ENCODE data around the gene SPOCK1.

DNA sequence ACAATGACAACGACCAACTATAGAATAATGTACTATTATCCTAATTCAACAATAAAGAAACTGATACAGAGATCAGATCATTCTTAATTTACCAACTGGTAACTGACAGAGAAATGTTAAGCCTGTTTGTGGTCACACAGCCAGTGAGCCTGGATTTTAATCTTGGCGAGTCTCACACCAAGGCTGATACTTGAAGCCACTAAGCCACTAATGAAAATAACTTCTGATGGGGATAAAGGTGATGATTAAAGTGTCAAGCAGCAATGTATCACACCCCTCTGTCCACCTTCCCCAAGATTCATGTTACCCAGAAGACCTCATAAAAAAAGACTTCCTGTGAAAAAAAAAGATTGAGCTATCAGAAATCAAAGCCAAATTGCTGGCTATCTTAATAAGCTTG, 350.5 kb downstream of the SPOCK1 start:
- TF ChIP-seq, protein P1, sequence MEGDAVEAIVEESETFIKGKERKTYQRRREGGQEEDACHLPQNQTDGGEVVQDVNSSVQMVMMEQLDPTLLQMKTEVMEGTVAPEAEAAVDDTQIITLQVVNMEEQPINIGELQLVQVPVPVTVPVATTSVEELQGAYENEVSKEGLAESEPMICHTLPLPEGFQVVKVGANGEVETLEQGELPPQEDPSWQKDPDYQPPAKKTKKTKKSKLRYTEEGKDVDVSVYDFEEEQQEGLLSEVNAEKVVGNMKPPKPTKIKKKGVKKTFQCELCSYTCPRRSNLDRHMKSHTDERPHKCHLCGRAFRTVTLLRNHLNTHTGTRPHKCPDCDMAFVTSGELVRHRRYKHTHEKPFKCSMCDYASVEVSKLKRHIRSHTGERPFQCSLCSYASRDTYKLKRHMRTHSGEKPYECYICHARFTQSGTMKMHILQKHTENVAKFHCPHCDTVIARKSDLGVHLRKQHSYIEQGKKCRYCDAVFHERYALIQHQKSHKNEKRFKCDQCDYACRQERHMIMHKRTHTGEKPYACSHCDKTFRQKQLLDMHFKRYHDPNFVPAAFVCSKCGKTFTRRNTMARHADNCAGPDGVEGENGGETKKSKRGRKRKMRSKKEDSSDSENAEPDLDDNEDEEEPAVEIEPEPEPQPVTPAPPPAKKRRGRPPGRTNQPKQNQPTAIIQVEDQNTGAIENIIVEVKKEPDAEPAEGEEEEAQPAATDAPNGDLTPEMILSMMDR (IDR thresholded peaks at IDR 0.05), result no peak
- no peak for TF ChIP-seq POLR2A (IDR thresholded peaks at IDR 0.05)
